ENCODE measurements around the gene GMDS. TPM values are rescaled to one million over a fixed set of nuclear protein-coding genes. Genes with fewer than 3 reads are reported as not detected.

Gene GMDS
- total RNA-seq, 1 experiment from 2014 or later: 35.0 TPM

- no peak for TF ChIP-seq RORB (CRISPR knock-in tag; IDR thresholded peaks at IDR 0.05)
- no peak for TF ChIP-seq CTCF (IDR thresholded peaks at IDR 0.05)
- TF ChIP-seq PREB (CRISPR knock-in tag; IDR thresholded peaks at IDR 0.05; ENCODE audit: borderline replicate concordance): no peak
- no peak for TF ChIP-seq ESRRA (CRISPR knock-in tag; IDR thresholded peaks at IDR 0.05; ENCODE audit: borderline replicate concordance)
- TF ChIP-seq GABPB1 (CRISPR knock-in tag; IDR thresholded peaks at IDR 0.05): no peak
- no peak for TF ChIP-seq ELF4 (CRISPR knock-in tag; IDR thresholded peaks at IDR 0.05; ENCODE audit: low read depth)
- TF ChIP-seq ZBTB21 (CRISPR knock-in tag; IDR thresholded peaks at IDR 0.05; ENCODE audit: borderline replicate concordance): no peak
- no peak for TF ChIP-seq ATF2 (CRISPR knock-in tag; IDR thresholded peaks at IDR 0.05; ENCODE audit: borderline replicate concordance, low read depth)
- TF ChIP-seq TP53 (CRISPR knock-in tag; IDR thresholded peaks at IDR 0.05): no peak
- no peak for TF ChIP-seq KAT7 (CRISPR knock-in tag; IDR thresholded peaks at IDR 0.05; ENCODE audit: borderline replicate concordance)
- no peak for TF ChIP-seq TCF7 (CRISPR knock-in tag; IDR thresholded peaks at IDR 0.05; ENCODE audit: low read depth)
- no peak for TF ChIP-seq USF1 (CRISPR knock-in tag; IDR thresholded peaks at IDR 0.05)
- TF ChIP-seq CREM (CRISPR knock-in tag; IDR thresholded peaks at IDR 0.05): no peak
- Mint-ChIP-seq H3K9me3 (no peaks in the 10 kb centered on the region), H3K27ac (no peak overlapping the region), H3K27me3 (ENCODE audit: low read depth) (no peaks in the 10 kb centered on the region; the same call in 1 of the 2 replicates), H3K4me1 (peaks cover 10% of the 10 kb centered on the region), H3K4me3 (no peak overlapping the region), H3K36me3 (no peaks in the 10 kb centered on the region)
- ChIA-PET POLR2A (no interaction called here), CTCF (interaction anchor here (0.7 kb wide), 2 partner anchors 56 to 554 kb away, joined by 4 to 6 read pairs; no protein-coding TSS in a partner anchor)
- DNase-seq (ENCODE audit: low spot score): no peak
- no peak for ATAC-seq
These were observed 587.0 kb downstream of the GMDS start for GRCh38 chr6:1658212-1659005.

- CTCF ChIA-PET: interaction anchor here (0.7 kb wide), 2 partner anchors 55 to 555 kb away, joined by 4 to 6 read pairs; no protein-coding TSS in a partner anchor
- ATAC-seq: no peak
- Mint-ChIP-seq H3K4me1 (peaks cover 10% of the 10 kb centered on the region), H3K36me3 (no peaks in the 10 kb centered on the region), H3K9me3 (no peaks in the 10 kb centered on the region), H3K4me3 (no peak overlapping the region), H3K27ac (no peak overlapping the region), H3K27me3 (ENCODE audit: low read depth) (no peaks in the 10 kb centered on the region; the same call in 1 of the 2 replicates)
- TF ChIP-seq TEAD1 (CRISPR knock-in tag; IDR thresholded peaks at IDR 0.05) (no peak), GTF2I (CRISPR knock-in tag; conservative IDR thresholded peaks at IDR 0.05) (no peak)
- POLR2A ChIA-PET: no interaction called here
- no peak for DNase-seq (ENCODE audit: low spot score)
These were observed 587.6 kb downstream of the GMDS start for GRCh38 chr6:1657771-1658165.

- ATAC-seq: no peak
- no peak for DNase-seq (ENCODE audit: low spot score)
- Mint-ChIP-seq H3K4me1 (peaks cover 10% of the 10 kb centered on the region), H3K27me3 (ENCODE audit: low read depth) (no peaks in the 10 kb centered on the region; the same call in 1 of the 2 replicates), H3K4me3 (no peak overlapping the region), H3K9me3 (no peaks in the 10 kb centered on the region), H3K27ac (no peak overlapping the region), H3K36me3 (no peaks in the 10 kb centered on the region)
- ChIA-PET POLR2A (no interaction called here), CTCF (interaction anchor here (0.7 kb wide), 1 partner anchor 555 kb away, joined by 6 read pairs; no protein-coding TSS in a partner anchor)
- TF ChIP-seq HMGXB4 (CRISPR knock-in tag; IDR thresholded peaks at IDR 0.05) (no peak), ZNF423 (CRISPR knock-in tag; IDR thresholded peaks at IDR 0.05) (no peak), FOXP4 (CRISPR knock-in tag; IDR thresholded peaks at IDR 0.05) (no peak), ATF1 (CRISPR knock-in tag; IDR thresholded peaks at IDR 0.05) (no peak), ELF4 (CRISPR knock-in tag; IDR thresholded peaks at IDR 0.05; ENCODE audit: low read depth) (no peak), ETV6 (CRISPR knock-in tag; IDR thresholded peaks at IDR 0.05) (no peak), TP53 (CRISPR knock-in tag; IDR thresholded peaks at IDR 0.05) (no peak)
These were observed 588.2 kb downstream of the GMDS start for GRCh38 chr6:1657116-1657770.

All from WTC11 (cell line).